ENCODE measurements around the gene C7orf57.
"Not testable (repeated sequence)": the region's sequence is repeated elsewhere in the genome, so short reads cannot be mapped to it uniquely, and the experiment has no call there.

The C7orf57 gene

DNA sequence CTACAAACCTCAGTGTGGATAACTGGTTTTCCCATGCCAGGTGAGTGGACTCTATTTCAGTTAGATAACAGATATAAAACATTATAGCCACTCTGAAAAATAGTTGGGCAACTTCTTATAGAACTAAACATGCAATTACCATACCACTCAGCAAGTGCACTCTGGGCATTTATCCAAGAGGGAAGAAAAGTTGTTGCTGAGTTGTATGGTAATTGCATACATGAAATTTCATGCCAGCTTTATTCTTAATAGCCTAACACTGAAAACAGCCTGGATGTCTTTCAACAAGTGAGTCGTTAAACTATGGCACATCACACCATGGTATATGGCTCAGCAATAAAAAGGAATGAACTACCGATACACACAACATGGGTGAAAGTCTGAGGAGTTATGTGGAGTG lies 43.1 kb downstream of the C7orf57 start:
- TF ChIP-seq CTCF (IDR thresholded peaks at IDR 0.05; ENCODE audit: extremely low read depth, insufficient read depth, missing control alignments): no peak
- in situ Hi-C loops (cut with MboI; ENCODE audit: low pct_unique_long_range_greater_than_20kb, low sequenced_read_pairs, unreplicated experiment): no loop called here
- DNase-seq (ENCODE audit: low spot score): no peak

GRCh38 chr7:48082378-48082777 lies 47.0 kb downstream of the C7orf57 start:
- DNase-seq (ENCODE audit: low spot score); in situ Hi-C loops (cut with MboI; ENCODE audit: low pct_unique_long_range_greater_than_20kb, low sequenced_read_pairs, unreplicated experiment): not testable (repeated sequence)

DNA sequence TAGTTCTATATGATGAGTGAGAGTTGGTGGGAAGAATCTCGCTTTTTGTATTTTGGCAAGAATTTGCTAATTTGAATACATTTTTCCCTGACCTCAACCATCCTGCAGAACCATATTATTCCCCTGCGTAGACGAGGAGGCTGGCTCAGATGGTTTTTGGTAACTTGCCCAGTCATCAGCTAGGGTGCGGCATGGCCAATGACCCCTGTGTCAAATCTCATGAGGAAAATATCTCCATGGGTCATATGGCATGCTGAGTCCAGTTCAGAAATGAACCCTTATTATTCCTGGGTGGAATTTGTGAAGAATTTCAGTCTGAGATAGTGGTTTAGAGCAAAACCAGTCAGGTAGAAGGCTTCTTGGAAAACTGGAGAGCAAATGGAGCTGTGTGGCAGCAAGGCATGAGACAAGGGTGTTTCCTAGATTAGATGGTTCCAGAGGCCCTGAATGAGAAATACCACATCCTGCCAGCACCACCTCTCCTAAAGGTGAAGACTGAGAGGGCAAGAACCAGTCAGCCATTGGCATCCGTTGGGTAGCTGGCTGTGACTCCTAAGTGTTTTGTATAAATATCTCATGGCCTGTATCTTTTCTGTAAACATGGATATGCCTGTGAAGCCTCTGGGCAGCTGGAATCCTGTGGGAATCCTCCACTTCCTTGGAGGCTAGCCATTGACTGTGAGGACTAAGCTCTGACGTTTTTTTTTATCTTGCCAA lies 47.9 kb downstream of the C7orf57 start:
- DNase-seq (ENCODE audit: low spot score): no peak
- in situ Hi-C loops (cut with MboI; ENCODE audit: low pct_unique_long_range_greater_than_20kb, low sequenced_read_pairs, unreplicated experiment): no loop called here
- no peak for TF ChIP-seq CTCF (IDR thresholded peaks at IDR 0.05; ENCODE audit: extremely low read depth, insufficient read depth, missing control alignments)

DNA sequence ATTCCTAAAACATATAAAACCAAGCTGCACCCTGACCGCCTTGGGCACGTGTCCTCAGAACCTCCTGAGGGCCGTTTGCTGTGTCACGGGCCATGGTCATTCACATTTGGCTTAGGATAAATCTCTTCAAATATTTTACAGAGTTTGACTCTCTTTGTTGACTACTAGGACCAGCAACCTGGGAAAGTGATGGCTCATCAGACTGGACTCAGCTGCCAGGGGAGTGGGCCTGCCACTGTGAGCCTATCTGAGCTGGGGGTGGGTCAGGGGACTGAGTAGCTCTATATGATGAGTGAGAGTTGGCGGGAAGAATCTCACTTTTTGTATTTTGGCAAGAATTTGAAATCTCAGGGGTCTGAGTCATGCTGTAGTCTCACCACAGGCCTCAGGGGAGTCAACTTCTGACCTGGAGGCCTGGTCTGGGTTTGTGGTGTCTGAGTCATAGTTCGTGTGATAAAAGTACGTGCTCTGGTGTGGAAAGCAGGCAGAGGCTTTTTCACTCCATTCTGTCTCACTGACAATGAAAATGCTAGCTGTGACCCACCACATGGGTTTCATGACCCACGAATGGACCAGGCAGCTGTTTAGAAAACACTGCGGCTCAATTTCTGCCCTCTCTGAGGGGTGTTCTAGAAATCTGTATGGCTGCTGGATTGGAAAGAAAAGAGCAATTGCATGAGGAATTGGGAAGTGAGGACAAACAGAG lies 49.5 kb downstream of the C7orf57 start:
- in situ Hi-C loops (cut with MboI; ENCODE audit: low pct_unique_long_range_greater_than_20kb, low sequenced_read_pairs, unreplicated experiment): no loop called here
- DNase-seq (ENCODE audit: low spot score): peak; percentile 78
- no peak for TF ChIP-seq CTCF (IDR thresholded peaks at IDR 0.05; ENCODE audit: extremely low read depth, insufficient read depth, missing control alignments)

- no peak for TF ChIP-seq CTCF (IDR thresholded peaks at IDR 0.05; ENCODE audit: extremely low read depth, insufficient read depth, missing control alignments)
- DNase-seq (ENCODE audit: low spot score): no peak
- in situ Hi-C loops (cut with MboI; ENCODE audit: low pct_unique_long_range_greater_than_20kb, low sequenced_read_pairs, unreplicated experiment): no loop called here
These were observed 50.1 kb downstream of the C7orf57 start for GRCh38 chr7:48085433-48085791.

GRCh38 chr7:48085942-48086341 lies 50.6 kb downstream of the C7orf57 start:
- no peak for TF ChIP-seq CTCF (IDR thresholded peaks at IDR 0.05; ENCODE audit: extremely low read depth, insufficient read depth, missing control alignments)
- in situ Hi-C loops (cut with MboI; ENCODE audit: low pct_unique_long_range_greater_than_20kb, low sequenced_read_pairs, unreplicated experiment): no loop called here
- no peak for DNase-seq (ENCODE audit: low spot score)

GRCh38 chr7:48087349-48087748 lies 52.0 kb downstream of the C7orf57 start:
- no peak for TF ChIP-seq CTCF (IDR thresholded peaks at IDR 0.05; ENCODE audit: extremely low read depth, insufficient read depth, missing control alignments)
- no peak for DNase-seq (ENCODE audit: low spot score)
- in situ Hi-C loops (cut with MboI; ENCODE audit: low pct_unique_long_range_greater_than_20kb, low sequenced_read_pairs, unreplicated experiment): no loop called here

All from GM13977 (cell line).